GM18508 (cell line): ENCODE measurements around the gene ISG15.
"Not testable (repeated sequence)": the region's sequence is repeated elsewhere in the genome, so short reads cannot be mapped to it uniquely, and the experiment has no call there.

Experiments
- ATAC-seq: cut with Tn5 transposase; IDR thresholded peaks from one replicate; pipeline ENCODE4 v1.9.1; 2021; ENCODE audit warnings: moderate number of reproducible peaks; ENCODE audit not compliant: insufficient read depth, unreplicated experiment

The ISG15 gene

GRCh38 chr1:1055841-1056736, 42.8 kb downstream of the ISG15 start:
- no peak for ATAC-seq

- ATAC-seq, result not testable (repeated sequence)
Measured at GRCh38 chr1:1057769-1058087, 44.4 kb downstream of the ISG15 start.

GRCh38 chr1:1058088-1058905, 45.0 kb downstream of the ISG15 start:
- ATAC-seq, result no peak

GRCh38 chr1:1058921-1059493, 45.7 kb downstream of the ISG15 start:
- no peak for ATAC-seq

GRCh38 chr1:1059494-1060280, 46.4 kb downstream of the ISG15 start:
- ATAC-seq, result no peak

- ATAC-seq, result no peak
Measured at GRCh38 chr1:1060281-1061000, 47.1 kb downstream of the ISG15 start.

- ATAC-seq, result no peak
Measured at GRCh38 chr1:1061682-1062345, 48.5 kb downstream of the ISG15 start.

GRCh38 chr1:1062348-1063163, 49.3 kb downstream of the ISG15 start:
- ATAC-seq, result no peak

- peak; percentile 10 for ATAC-seq
Measured at GRCh38 chr1:1063261-1063944, 50.1 kb downstream of the ISG15 start.
